Keratinocyte (primary cell): ENCODE results near the gene TMEM238L. TPM values are rescaled to one million over a fixed set of nuclear protein-coding genes. Genes with fewer than 3 reads are reported as not detected.

ENCODE experiments used
- DNase-seq: peaks from one replicate; pipeline ENCODE4 v3.0.0-alpha.2; 2011; ENCODE audit warnings: low read depth, missing footprints, low spot score
- FAIRE-seq: peaks from 2 replicates; lab custom pipeline; 2011; peaks lifted over from hg19 to GRCh38; lab: Jason Lieb, UNC
- H2AFZ ChIP-seq: 2 replicates; pipeline ENCODE4 v1.6.0; 2012; ENCODE audit warnings: low read length, control low read depth, inconsistent platforms; ENCODE audit not compliant: control insufficient read depth
- H3K27ac ChIP-seq: 2 replicates; pipeline ENCODE4 v1.5.1; 2011; ENCODE audit warnings: low read length; ENCODE audit not compliant: control insufficient read depth, insufficient read depth
- H3K27me3 ChIP-seq: 3 replicates; pipeline ENCODE4 v1.6.0; 2011; ENCODE audit warnings: low read length; ENCODE audit not compliant: control insufficient read depth, insufficient read depth; ENCODE audit errors: extremely low read depth
- H3K36me3 ChIP-seq, 2 experiments: 2 replicates in 1 of 2; 3 replicates in 1 of 2; pipeline ENCODE4 v1.5.1; 2011; ENCODE audit warnings: low read length in 2 of 2, mild to moderate bottlenecking in 1 of 2; ENCODE audit not compliant: control insufficient read depth in 2 of 2, insufficient read depth in 2 of 2; ENCODE audit errors: extremely low read depth in 1 of 2
- H3K4me1 ChIP-seq: 3 replicates; pipeline ENCODE4 v1.5.1; 2011; ENCODE audit warnings: low read length; ENCODE audit not compliant: control insufficient read depth, insufficient read depth; ENCODE audit errors: extremely low read depth
- H3K4me2 ChIP-seq: 3 replicates; pipeline ENCODE4 v1.6.0; 2011; ENCODE audit warnings: low read depth, low read length; ENCODE audit not compliant: control insufficient read depth, insufficient read depth; ENCODE audit errors: extremely low read depth
- H3K4me3 ChIP-seq, 3 experiments: fragments of 200-600 bp in 1 of 3; sonication (generic) in 1 of 3; 2 replicates in 2 of 3; 3 replicates in 1 of 3; pipeline ENCODE4 v1.5.1; 2011 to 2016; ENCODE audit warnings: low read length in 3 of 3, mild to moderate bottlenecking in 3 of 3, control low read depth in 2 of 3, inconsistent platforms in 1 of 3, low read depth in 1 of 3, mixed read lengths in 1 of 3, mixed run types in 1 of 3, moderate library complexity in 1 of 3; ENCODE audit not compliant: control insufficient read depth in 2 of 3, insufficient read depth in 2 of 3; ENCODE audit errors: extremely low read depth in 1 of 3
- H3K79me2 ChIP-seq: 2 replicates; pipeline ENCODE4 v1.6.0; 2012; ENCODE audit warnings: low read length; ENCODE audit not compliant: control insufficient read depth, insufficient read depth
- H3K9ac ChIP-seq: 3 replicates; pipeline ENCODE4 v1.6.0; 2011; ENCODE audit warnings: low read length; ENCODE audit not compliant: control insufficient read depth, insufficient read depth; ENCODE audit errors: extremely low read depth
- H3K9me1 ChIP-seq: 3 replicates; pipeline ENCODE4 v1.6.0; 2011; ENCODE audit warnings: low read length; ENCODE audit not compliant: control insufficient read depth, insufficient read depth; ENCODE audit errors: extremely low read depth
- H3K9me3 ChIP-seq: 2 replicates; pipeline ENCODE4 v1.5.1; 2012; ENCODE audit warnings: low read depth, low read length; ENCODE audit not compliant: control insufficient read depth
- H4K20me1 ChIP-seq: 3 replicates; pipeline ENCODE4 v1.6.0; 2011; ENCODE audit warnings: low read length; ENCODE audit not compliant: control insufficient read depth, insufficient read depth; ENCODE audit errors: extremely low read depth
- CTCF ChIP-seq, 3 experiments: IDR thresholded peaks in 1 of 3; conservative IDR thresholded peaks in 1 of 3; optimal IDR thresholded peaks in 1 of 3; 2 replicates in 2 of 3; 3 replicates in 1 of 3; pipeline versions ENCODE3 to v1.5.1; 2011; ENCODE audit warnings: low read length in 3 of 3, mild to moderate bottlenecking in 3 of 3, moderate library complexity in 2 of 3, control low read depth in 1 of 3, inconsistent platforms in 1 of 3; ENCODE audit not compliant: insufficient read depth in 2 of 3; ENCODE audit errors: extremely low read depth in 1 of 3
- EZH2 ChIP-seq: IDR thresholded peaks from one replicate; pipeline ENCODE4 v1.6.1; 2012; ENCODE audit warnings: inconsistent platforms, mild to moderate bottlenecking, low read length, moderate library complexity
- dilution Hi-C: fragments of 300-500 bp; cut with MboI; formaldehyde crosslinking; loops from one replicate; pipeline ENCODE4 v1.7.0; 2020; ENCODE audit warnings: low sequenced_read_pairs; ENCODE audit not compliant: extremely low pct_ligation_motif_present
- polyA plus RNA-seq, 5 experiments: library from polyadenylated mRNA; depleted of rRNA in 3 of 5; stranded (reverse) in 3 of 5; stranded (forward) in 1 of 5; unstranded in 1 of 5; fragments of >200 nt; gene quantifications; 1 replicate in 1 of 5; 2 replicates in 3 of 5; 3 replicates in 1 of 5; pipeline versions ENCODE4 v1.2.1 to v1.2.3, GENCODE V29; 2011 to 2012; ENCODE audit warnings: missing spikeins in 2 of 5, low read depth in 1 of 5, low replicate concordance in 1 of 5

The TMEM238L gene
- polyA plus RNA-seq, 1 donor (not counting 4 experiments of a cell fraction or from before 2014, with no cell fraction given): not detected

GRCh38 chr17:10809605-10810004 lies 5.7 kb upstream of the TMEM238L start:
- H3K79me2 ChIP-seq: no peaks in the 10 kb centered on the region
- no peak overlapping the region for H2AFZ ChIP-seq
- DNase-seq (no peak), FAIRE-seq (no peak)
- TF ChIP-seq EZH2: no peak
- TF ChIP-seq CTCF (optimal IDR thresholded peaks at IDR 0.05 in 1 of 3, IDR thresholded peaks at IDR 0.05 in 1 of 3, conservative IDR thresholded peaks at IDR 0.05 in 1 of 3; ENCODE audit: extremely low read depth in 1 of 3, insufficient read depth in 2 of 3, low read length in 3 of 3): no peak
- dilution Hi-C loops: no loop called here
- no peak overlapping the region for H3K9ac ChIP-seq
- no peaks in the 10 kb centered on the region for H4K20me1 ChIP-seq
- no peak overlapping the region for H3K4me3 ChIP-seq
- H3K4me1 ChIP-seq: no peaks in the 10 kb centered on the region
- H3K9me1 ChIP-seq: no peaks in the 10 kb centered on the region
- H3K27me3 ChIP-seq: no peaks in the 10 kb centered on the region
- H3K36me3 ChIP-seq: no peaks in the 10 kb centered on the region
- no peaks in the 10 kb centered on the region for H3K9me3 ChIP-seq
- H3K4me2 ChIP-seq: no peak overlapping the region
- H3K27ac ChIP-seq: no peak overlapping the region

- H2AFZ ChIP-seq: no peak overlapping the region
- dilution Hi-C loops: no loop called here
- H3K79me2 ChIP-seq: no peaks in the 10 kb centered on the region
- peaks cover 9% of the 10 kb centered on the region for H3K4me1 ChIP-seq
- H3K9ac ChIP-seq: no peak overlapping the region
- H3K27me3 ChIP-seq: no peaks in the 10 kb centered on the region
- H3K9me3 ChIP-seq: no peaks in the 10 kb centered on the region
- no peak overlapping the region for H3K4me2 ChIP-seq
- no peak overlapping the region for H3K27ac ChIP-seq
- no peak overlapping the region for H3K4me3 ChIP-seq
- H4K20me1 ChIP-seq: no peaks in the 10 kb centered on the region
- no peak for TF ChIP-seq EZH2
- no peak for TF ChIP-seq CTCF (optimal IDR thresholded peaks at IDR 0.05 in 1 of 3, IDR thresholded peaks at IDR 0.05 in 1 of 3, conservative IDR thresholded peaks at IDR 0.05 in 1 of 3; ENCODE audit: extremely low read depth in 1 of 3, insufficient read depth in 2 of 3, low read length in 3 of 3)
- H3K36me3 ChIP-seq: no peaks in the 10 kb centered on the region
- no peaks in the 10 kb centered on the region for H3K9me1 ChIP-seq
- DNase-seq: no peak
- no peak for FAIRE-seq
Observed at GRCh38 chr17:10807704-10808128, 3.8 kb upstream of the TMEM238L start.
